Measurements from ENCODE around the gene ABCB11.
A peak's percentile ranks its signal among the peaks of the same experiment; 100 is the strongest.

Gene ABCB11

GRCh38 chr2:168969865-168970264 lies 61.3 kb downstream of the ABCB11 start:
- in situ Hi-C loops (cut with HindIII; ENCODE audit: low pct_ligation_motif_present, low sequenced_read_pairs) = loop anchor here (25.0 kb wide), 1 partner anchor 167 kb away; no protein-coding TSS in a partner anchor
- H3K27me3 ChIP-seq (replicated peaks) = no peaks in the 10 kb centered on the region
- TF ChIP-seq CTCF (IDR thresholded peaks at IDR 0.05; ENCODE audit: low read depth, low read length, missing control alignments) = no peak
- DNase-seq = no peak
- no peak overlapping the region for H3K4me3 ChIP-seq (ENCODE audit: low read depth, low read length)
- H3K36me3 ChIP-seq (replicated peaks) = no peaks in the 10 kb centered on the region
- no peak overlapping the region for H3K27ac ChIP-seq

GRCh38 chr2:168968342-168968741 lies 62.8 kb downstream of the ABCB11 start:
- H3K4me3 ChIP-seq (ENCODE audit: low read depth, low read length) = no peak overlapping the region
- H3K27me3 ChIP-seq (replicated peaks) = no peaks in the 10 kb centered on the region
- no peak for DNase-seq
- no peaks in the 10 kb centered on the region for H3K36me3 ChIP-seq (replicated peaks)
- in situ Hi-C loops (cut with HindIII; ENCODE audit: low pct_ligation_motif_present, low sequenced_read_pairs) = loop anchor here (25.0 kb wide), 1 partner anchor 169 kb away; no protein-coding TSS in a partner anchor
- TF ChIP-seq CTCF (IDR thresholded peaks at IDR 0.05; ENCODE audit: low read depth, low read length, missing control alignments) = no peak
- no peak overlapping the region for H3K27ac ChIP-seq

GRCh38 chr2:168964251-168964807 lies 66.8 kb downstream of the ABCB11 start:
- no peak overlapping the region for H3K4me3 ChIP-seq (ENCODE audit: low read depth, low read length)
- DNase-seq = no peak
- no peak for TF ChIP-seq CTCF (IDR thresholded peaks at IDR 0.05; ENCODE audit: low read depth, low read length, missing control alignments)
- H3K27me3 ChIP-seq (replicated peaks) = no peaks in the 10 kb centered on the region
- H3K27ac ChIP-seq = no peak overlapping the region
- in situ Hi-C loops (cut with HindIII; ENCODE audit: low pct_ligation_motif_present, low sequenced_read_pairs) = loop anchor here (25.0 kb wide), 1 partner anchor 173 kb away; no protein-coding TSS in a partner anchor
- no peaks in the 10 kb centered on the region for H3K36me3 ChIP-seq (replicated peaks)

GRCh38 chr2:168962636-168963035 lies 68.5 kb downstream of the ABCB11 start:
- no peak overlapping the region for H3K27ac ChIP-seq
- TF ChIP-seq CTCF (IDR thresholded peaks at IDR 0.05; ENCODE audit: low read depth, low read length, missing control alignments) = no peak
- peak; percentile 24 for DNase-seq
- no peaks in the 10 kb centered on the region for H3K27me3 ChIP-seq (replicated peaks)
- no peak overlapping the region for H3K4me3 ChIP-seq (ENCODE audit: low read depth, low read length)
- no peaks in the 10 kb centered on the region for H3K36me3 ChIP-seq (replicated peaks)
- in situ Hi-C loops (cut with HindIII; ENCODE audit: low pct_ligation_motif_present, low sequenced_read_pairs) = loop anchor here (25.0 kb wide), 1 partner anchor 175 kb away; no protein-coding TSS in a partner anchor

- H3K27ac ChIP-seq = no peak overlapping the region
- no peak overlapping the region for H3K4me3 ChIP-seq (ENCODE audit: low read depth, low read length)
- peak; percentile 75 for TF ChIP-seq CTCF (IDR thresholded peaks at IDR 0.05; ENCODE audit: low read depth, low read length, missing control alignments)
- H3K27me3 ChIP-seq (replicated peaks) = no peaks in the 10 kb centered on the region
- peak; percentile 81 for DNase-seq
- in situ Hi-C loops (cut with HindIII; ENCODE audit: low pct_ligation_motif_present, low sequenced_read_pairs) = loop anchor here (25.0 kb wide), 1 partner anchor 176 kb away; no protein-coding TSS in a partner anchor
- H3K36me3 ChIP-seq (replicated peaks) = no peaks in the 10 kb centered on the region
These were observed 69.5 kb downstream of the ABCB11 start for GRCh38 chr2:168961450-168962229.

Data from brain microvascular endothelial cell (primary cell).